COLO829 (cell line): Measurements from ENCODE around the gene DIPK2B.

ENCODE experiments used
- DNase-seq: peaks from one replicate; pipeline ENCODE4 v3.0.0; 2012; ENCODE audit warnings: low spot score

DIPK2B gene

GRCh38 chrX:45164021-45164621 is 36.6 kb downstream of the DIPK2B start:
- DNase-seq, result no peak

GRCh38 chrX:45157647-45158046 is 43.0 kb downstream of the DIPK2B start:
- DNase-seq, result no peak

DNA sequence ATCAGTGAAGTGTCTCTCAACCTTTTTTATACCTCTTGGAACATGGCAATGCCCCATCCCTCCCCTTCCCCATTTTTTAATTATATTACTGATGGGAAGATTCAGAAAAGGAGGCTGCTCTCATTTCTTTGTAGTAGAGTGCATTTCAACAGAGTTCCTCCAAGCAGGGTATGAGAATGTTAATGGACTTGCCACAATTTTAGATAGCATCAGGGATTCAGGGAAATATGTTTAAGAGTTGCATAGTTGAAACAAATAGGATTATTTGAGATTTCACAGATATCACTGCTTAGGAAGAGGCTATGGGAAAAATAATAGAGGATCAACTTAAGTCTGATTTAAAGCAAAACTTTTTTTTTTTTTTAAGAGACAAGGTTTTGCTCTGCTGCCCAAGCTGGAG is 46.2 kb downstream of the DIPK2B start:
- no peak for DNase-seq

GRCh38 chrX:45154033-45154360 is 46.7 kb downstream of the DIPK2B start:
- DNase-seq, result no peak
